ENCODE data around the gene GCC2.

Gene GCC2, protein sequence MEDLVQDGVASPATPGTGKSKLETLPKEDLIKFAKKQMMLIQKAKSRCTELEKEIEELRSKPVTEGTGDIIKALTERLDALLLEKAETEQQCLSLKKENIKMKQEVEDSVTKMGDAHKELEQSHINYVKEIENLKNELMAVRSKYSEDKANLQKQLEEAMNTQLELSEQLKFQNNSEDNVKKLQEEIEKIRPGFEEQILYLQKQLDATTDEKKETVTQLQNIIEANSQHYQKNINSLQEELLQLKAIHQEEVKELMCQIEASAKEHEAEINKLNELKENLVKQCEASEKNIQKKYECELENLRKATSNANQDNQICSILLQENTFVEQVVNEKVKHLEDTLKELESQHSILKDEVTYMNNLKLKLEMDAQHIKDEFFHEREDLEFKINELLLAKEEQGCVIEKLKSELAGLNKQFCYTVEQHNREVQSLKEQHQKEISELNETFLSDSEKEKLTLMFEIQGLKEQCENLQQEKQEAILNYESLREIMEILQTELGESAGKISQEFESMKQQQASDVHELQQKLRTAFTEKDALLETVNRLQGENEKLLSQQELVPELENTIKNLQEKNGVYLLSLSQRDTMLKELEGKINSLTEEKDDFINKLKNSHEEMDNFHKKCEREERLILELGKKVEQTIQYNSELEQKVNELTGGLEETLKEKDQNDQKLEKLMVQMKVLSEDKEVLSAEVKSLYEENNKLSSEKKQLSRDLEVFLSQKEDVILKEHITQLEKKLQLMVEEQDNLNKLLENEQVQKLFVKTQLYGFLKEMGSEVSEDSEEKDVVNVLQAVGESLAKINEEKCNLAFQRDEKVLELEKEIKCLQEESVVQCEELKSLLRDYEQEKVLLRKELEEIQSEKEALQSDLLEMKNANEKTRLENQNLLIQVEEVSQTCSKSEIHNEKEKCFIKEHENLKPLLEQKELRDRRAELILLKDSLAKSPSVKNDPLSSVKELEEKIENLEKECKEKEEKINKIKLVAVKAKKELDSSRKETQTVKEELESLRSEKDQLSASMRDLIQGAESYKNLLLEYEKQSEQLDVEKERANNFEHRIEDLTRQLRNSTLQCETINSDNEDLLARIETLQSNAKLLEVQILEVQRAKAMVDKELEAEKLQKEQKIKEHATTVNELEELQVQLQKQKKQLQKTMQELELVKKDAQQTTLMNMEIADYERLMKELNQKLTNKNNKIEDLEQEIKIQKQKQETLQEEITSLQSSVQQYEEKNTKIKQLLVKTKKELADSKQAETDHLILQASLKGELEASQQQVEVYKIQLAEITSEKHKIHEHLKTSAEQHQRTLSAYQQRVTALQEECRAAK (N-terminal part only)

DNA sequence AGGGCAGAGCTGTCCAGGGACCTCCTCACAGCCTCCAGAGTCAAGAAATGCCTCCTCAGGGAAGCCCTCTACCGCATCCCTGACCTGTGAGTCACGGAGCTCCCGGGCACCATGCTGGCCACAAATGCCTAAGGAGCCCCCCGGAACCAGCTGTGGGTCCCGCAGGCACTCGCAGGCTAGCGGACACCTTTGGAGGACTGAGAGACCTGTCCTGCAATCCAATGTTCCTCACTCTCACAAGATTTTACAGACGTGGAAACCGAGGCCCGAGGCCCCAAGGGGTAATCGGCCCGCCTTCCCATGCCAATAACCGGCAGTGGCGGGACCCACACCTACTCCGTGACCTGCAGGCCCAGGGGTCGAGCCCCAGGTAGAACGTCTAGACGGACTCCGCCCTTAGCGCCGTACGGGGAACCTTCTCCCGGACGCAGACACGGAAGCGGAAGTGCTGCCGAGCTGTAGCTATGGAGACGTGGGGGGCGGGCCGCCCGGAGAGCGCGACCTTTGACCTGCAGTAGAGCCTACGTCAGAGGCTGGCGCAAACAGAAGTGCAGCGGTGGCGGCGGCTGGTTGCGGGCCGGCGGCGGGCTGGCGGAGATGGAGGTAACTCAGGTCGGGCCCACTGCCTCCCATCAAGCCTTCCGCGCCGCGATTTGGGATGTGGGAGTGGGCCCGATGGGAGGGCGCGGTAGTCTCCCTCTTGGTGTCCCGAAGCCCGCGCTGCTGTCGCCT is at the start of gene GCC2:
GCC2 (plus strand) TSS at position 529 of the 732 bp plus-strand sequence; CDS start at position 598, 69 bp downstream.
- peak; percentile 80 for DNase-seq (ENCODE audit: extremely low read depth, low read depth)
- peak within 1 kb of the TSS; percentile 94 for H3K4me3 ChIP-seq (replicated peaks; ENCODE audit: low read depth, low read length)
- TF ChIP-seq, protein P1, sequence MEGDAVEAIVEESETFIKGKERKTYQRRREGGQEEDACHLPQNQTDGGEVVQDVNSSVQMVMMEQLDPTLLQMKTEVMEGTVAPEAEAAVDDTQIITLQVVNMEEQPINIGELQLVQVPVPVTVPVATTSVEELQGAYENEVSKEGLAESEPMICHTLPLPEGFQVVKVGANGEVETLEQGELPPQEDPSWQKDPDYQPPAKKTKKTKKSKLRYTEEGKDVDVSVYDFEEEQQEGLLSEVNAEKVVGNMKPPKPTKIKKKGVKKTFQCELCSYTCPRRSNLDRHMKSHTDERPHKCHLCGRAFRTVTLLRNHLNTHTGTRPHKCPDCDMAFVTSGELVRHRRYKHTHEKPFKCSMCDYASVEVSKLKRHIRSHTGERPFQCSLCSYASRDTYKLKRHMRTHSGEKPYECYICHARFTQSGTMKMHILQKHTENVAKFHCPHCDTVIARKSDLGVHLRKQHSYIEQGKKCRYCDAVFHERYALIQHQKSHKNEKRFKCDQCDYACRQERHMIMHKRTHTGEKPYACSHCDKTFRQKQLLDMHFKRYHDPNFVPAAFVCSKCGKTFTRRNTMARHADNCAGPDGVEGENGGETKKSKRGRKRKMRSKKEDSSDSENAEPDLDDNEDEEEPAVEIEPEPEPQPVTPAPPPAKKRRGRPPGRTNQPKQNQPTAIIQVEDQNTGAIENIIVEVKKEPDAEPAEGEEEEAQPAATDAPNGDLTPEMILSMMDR (IDR thresholded peaks at IDR 0.05; ENCODE audit: low read depth, low read length, missing control alignments), result no peak

DNA sequence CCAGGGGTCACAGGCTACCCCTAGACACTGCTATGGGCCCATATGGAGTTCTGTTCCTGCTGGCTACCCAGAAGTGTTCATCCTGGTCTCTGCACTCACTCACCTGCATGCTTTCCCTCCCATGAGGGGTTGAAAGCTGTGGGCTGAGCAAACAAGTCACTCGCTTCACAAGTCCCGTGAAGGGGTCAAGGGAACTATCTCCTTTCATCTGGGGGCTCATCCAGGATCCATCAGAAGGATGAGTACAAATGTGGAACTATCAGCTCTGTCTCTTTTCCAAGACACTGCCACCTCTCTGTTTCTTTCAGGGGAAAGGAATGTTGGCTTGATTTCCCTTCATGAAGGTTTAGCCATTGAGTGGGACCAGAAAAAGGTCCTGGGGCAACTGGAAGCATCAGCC is 49.5 kb upstream of the GCC2 start:
- no peak overlapping the region for H3K4me3 ChIP-seq (replicated peaks; ENCODE audit: low read depth, low read length)

DNA sequence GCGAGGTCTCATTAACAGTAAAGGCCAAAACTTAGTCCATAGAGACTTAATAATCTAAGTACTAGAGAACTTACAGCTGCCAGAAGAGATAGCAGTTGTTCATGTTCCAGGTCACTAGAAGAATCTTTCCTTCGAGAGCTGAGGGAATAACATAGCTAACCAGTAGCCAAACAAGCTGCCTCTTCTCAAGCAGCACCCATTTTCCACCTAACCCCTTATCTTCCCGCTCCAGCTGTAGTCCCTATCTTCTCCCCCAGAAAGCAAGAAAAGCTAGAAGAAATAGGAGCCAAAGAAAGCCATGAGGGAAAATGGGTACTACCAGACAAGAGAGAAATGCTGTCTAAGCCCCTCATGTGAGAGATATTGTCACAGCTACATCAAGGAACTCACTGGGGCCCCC is 47.2 kb upstream of the GCC2 start:
- TF ChIP-seq, protein P1 (IDR thresholded peaks at IDR 0.05; ENCODE audit: low read depth, low read length, missing control alignments), result no peak
- DNase-seq (ENCODE audit: extremely low read depth, low read depth), result no peak
- H3K4me3 ChIP-seq (replicated peaks; ENCODE audit: low read depth, low read length), result no peak overlapping the region

More for the DNA sequence above, 49.5 kb upstream of the GCC2 start:
- no peak for DNase-seq (ENCODE audit: extremely low read depth, low read depth)
- TF ChIP-seq, protein P1 (IDR thresholded peaks at IDR 0.05; ENCODE audit: low read depth, low read length, missing control alignments), result no peak

DNA sequence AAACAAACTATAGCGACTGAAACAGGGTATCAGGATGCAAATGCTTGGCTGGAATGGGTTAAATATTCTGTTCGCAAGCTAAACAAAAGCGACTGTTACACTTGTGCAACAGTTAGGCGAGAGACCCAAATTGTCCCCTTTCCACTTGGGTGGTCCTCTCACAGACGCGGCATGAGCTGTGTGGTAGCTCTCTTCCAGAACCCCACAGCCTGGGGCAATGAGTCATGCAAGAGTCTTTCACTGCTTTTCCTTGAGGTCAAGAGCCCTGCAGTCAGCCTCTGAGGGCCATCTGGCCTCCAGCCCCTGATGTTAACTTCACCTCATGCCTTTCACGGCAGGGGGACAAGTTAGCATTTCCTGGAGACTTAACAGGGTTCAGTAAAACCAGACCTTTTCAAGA is 45.5 kb upstream of the GCC2 start:
- DNase-seq (ENCODE audit: extremely low read depth, low read depth), result peak; percentile 50
- TF ChIP-seq, protein P1 (IDR thresholded peaks at IDR 0.05; ENCODE audit: low read depth, low read length, missing control alignments), result no peak
- H3K4me3 ChIP-seq (replicated peaks; ENCODE audit: low read depth, low read length), result no peak overlapping the region

DNA sequence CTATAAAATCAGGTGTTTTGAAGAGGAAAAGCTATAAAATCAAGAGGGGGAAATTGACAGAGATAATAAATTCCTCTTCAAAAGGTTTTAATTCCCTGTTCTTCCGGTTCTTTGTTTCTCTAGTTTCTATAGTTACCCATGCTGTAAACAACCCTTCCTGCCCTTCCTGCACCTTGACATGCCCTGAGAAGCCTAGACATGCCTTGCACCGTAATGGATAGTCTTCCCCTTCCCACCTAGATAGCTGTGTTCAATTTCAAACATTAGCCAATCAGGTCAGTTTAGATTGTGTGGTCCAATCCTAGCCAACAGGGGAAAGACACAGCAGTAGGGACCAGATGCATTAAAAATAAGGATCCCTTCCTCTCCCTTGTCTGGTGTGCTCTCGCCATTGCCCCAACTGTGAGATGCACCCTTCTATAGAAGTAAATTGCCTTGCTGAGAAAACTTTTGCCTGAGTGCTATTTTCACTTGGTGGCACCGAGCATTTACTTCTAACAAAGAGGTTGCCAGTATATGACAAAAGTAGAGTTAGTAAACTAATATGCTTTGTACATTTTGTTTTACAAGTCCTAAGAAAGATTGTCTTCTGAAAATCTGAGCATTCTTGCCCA is 44.1 kb upstream of the GCC2 start:
- H3K4me3 ChIP-seq (replicated peaks; ENCODE audit: low read depth, low read length), result no peak overlapping the region
- DNase-seq (ENCODE audit: extremely low read depth, low read depth), result no peak
- TF ChIP-seq, protein P1 (IDR thresholded peaks at IDR 0.05; ENCODE audit: low read depth, low read length, missing control alignments), result no peak

Measured in HFF-Myc (cell line).